Stimulated activated CD4-positive, alpha-beta T cell treated with anti-CD3 and anti-CD28 coated beads, Interleukin-4, amount 100 ng/mL, for 1 hour (primary cell): ENCODE data around the gene IL17B.
"Not testable (repeated sequence)": the region's sequence is repeated elsewhere in the genome, so short reads cannot be mapped to it uniquely, and the experiment has no call there.

Experiments used
- DNase-seq: peaks from one replicate; pipeline ENCODE4 v3.0.0-alpha.2; 2020

IL17B gene

GRCh38 chr5:149399775-149400174 is 20.7 kb upstream of the IL17B start:
- DNase-seq: no peak

GRCh38 chr5:149398747-149399266 is 19.7 kb upstream of the IL17B start:
- not testable (repeated sequence) for DNase-seq

GRCh38 chr5:149397530-149397929 is 18.4 kb upstream of the IL17B start:
- DNase-seq: no peak

GRCh38 chr5:149394996-149395395 is 15.9 kb upstream of the IL17B start:
- not testable (repeated sequence) for DNase-seq

GRCh38 chr5:149392718-149393117 is 13.6 kb upstream of the IL17B start:
- no peak for DNase-seq

- no peak for DNase-seq
These were observed 12.4 kb upstream of the IL17B start for GRCh38 chr5:149391524-149391923.

GRCh38 chr5:149391076-149391475 is 12.0 kb upstream of the IL17B start:
- not testable (repeated sequence) for DNase-seq

GRCh38 chr5:149389552-149390495 is 10.7 kb upstream of the IL17B start:
- DNase-seq: no peak

- no peak for DNase-seq
These were observed 9.6 kb upstream of the IL17B start for GRCh38 chr5:149388498-149389190.

- DNase-seq: no peak
These were observed 8.9 kb upstream of the IL17B start for GRCh38 chr5:149387982-149388381.

- DNase-seq: no peak
These were observed 8.1 kb upstream of the IL17B start for GRCh38 chr5:149387081-149387631.

GRCh38 chr5:149386166-149386565 is 7.1 kb upstream of the IL17B start:
- DNase-seq: no peak

GRCh38 chr5:149383399-149383798 is 4.3 kb upstream of the IL17B start:
- DNase-seq: no peak

- DNase-seq: no peak
These were observed 3.6 kb upstream of the IL17B start for GRCh38 chr5:149382517-149383220.

- peak; percentile 77 for DNase-seq
These were observed 2.9 kb upstream of the IL17B start for GRCh38 chr5:149381986-149382338.

- no peak for DNase-seq
These were observed 2.3 kb upstream of the IL17B start for GRCh38 chr5:149381261-149381985.

- DNase-seq: no peak
These were observed 1.5 kb upstream of the IL17B start for GRCh38 chr5:149380466-149381121.

- DNase-seq: no peak
These were observed 804 bp upstream of the IL17B start for GRCh38 chr5:149379818-149380374.

- DNase-seq: no peak
These were observed 761 bp downstream of the IL17B start for GRCh38 chr5:149378241-149378820.

GRCh38 chr5:149376711-149377447 is 2.2 kb downstream of the IL17B start:
- no peak for DNase-seq
